Measurements from ENCODE around the gene SAPCD2. TPM values are rescaled to one million over a fixed set of nuclear protein-coding genes. Genes with fewer than 3 reads are reported as not detected.

Gene SAPCD2
- total and polyA plus RNA-seq, 2 of the 8 experiments (the other 6 are each of a cell fraction or from before 2014, with no cell fraction given), result 12.7 to 32.1 TPM

DNA sequence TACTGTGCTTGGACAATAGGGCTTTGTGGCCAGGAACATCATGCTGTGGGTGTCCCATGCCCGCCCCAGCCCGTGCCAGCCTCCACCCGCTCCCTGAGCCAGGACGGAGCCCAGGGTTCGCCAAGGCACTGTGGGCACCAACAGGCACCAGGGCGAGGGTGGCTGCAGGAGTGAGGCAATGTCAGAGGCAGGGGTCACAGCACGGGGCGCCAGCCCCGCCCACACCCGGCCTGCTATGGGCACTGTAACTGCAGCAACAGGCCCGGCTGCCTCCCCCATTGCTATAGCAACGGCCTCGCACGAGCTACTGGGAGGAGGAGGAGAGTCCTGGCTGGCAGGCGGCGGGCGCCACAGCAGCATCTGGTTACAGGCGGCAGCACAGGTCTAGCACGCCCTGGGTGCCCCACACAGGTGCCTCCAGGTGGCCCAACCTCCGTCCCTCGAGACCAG is 44.8 kb downstream of the SAPCD2 start (continued):
- TF ChIP-seq NANOG (IDR thresholded peaks at IDR 0.05; ENCODE audit: insufficient read depth, low read depth, low read length, poor library complexity, severe bottlenecking) (no peak), JUN (IDR thresholded peaks at IDR 0.05; ENCODE audit: low read depth, low read length) (no peak), RXRA (IDR thresholded peaks at IDR 0.05; ENCODE audit: insufficient read depth, low read depth, low read length) (no peak), BCL11A (IDR thresholded peaks at IDR 0.05; ENCODE audit: low read depth in 2 of 2, low read length in 2 of 2) (no peak), CEBPB (IDR thresholded peaks at IDR 0.05; ENCODE audit: low read depth, low read length) (no peak), SP4 (IDR thresholded peaks at IDR 0.05; ENCODE audit: low read length) (no peak)
- TF ChIP-seq, protein P1, sequence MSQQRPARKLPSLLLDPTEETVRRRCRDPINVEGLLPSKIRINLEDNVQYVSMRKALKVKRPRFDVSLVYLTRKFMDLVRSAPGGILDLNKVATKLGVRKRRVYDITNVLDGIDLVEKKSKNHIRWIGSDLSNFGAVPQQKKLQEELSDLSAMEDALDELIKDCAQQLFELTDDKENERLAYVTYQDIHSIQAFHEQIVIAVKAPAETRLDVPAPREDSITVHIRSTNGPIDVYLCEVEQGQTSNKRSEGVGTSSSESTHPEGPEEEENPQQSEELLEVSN (IDR thresholded peaks at IDR 0.05), result no peak
- TF ChIP-seq, protein P2, sequence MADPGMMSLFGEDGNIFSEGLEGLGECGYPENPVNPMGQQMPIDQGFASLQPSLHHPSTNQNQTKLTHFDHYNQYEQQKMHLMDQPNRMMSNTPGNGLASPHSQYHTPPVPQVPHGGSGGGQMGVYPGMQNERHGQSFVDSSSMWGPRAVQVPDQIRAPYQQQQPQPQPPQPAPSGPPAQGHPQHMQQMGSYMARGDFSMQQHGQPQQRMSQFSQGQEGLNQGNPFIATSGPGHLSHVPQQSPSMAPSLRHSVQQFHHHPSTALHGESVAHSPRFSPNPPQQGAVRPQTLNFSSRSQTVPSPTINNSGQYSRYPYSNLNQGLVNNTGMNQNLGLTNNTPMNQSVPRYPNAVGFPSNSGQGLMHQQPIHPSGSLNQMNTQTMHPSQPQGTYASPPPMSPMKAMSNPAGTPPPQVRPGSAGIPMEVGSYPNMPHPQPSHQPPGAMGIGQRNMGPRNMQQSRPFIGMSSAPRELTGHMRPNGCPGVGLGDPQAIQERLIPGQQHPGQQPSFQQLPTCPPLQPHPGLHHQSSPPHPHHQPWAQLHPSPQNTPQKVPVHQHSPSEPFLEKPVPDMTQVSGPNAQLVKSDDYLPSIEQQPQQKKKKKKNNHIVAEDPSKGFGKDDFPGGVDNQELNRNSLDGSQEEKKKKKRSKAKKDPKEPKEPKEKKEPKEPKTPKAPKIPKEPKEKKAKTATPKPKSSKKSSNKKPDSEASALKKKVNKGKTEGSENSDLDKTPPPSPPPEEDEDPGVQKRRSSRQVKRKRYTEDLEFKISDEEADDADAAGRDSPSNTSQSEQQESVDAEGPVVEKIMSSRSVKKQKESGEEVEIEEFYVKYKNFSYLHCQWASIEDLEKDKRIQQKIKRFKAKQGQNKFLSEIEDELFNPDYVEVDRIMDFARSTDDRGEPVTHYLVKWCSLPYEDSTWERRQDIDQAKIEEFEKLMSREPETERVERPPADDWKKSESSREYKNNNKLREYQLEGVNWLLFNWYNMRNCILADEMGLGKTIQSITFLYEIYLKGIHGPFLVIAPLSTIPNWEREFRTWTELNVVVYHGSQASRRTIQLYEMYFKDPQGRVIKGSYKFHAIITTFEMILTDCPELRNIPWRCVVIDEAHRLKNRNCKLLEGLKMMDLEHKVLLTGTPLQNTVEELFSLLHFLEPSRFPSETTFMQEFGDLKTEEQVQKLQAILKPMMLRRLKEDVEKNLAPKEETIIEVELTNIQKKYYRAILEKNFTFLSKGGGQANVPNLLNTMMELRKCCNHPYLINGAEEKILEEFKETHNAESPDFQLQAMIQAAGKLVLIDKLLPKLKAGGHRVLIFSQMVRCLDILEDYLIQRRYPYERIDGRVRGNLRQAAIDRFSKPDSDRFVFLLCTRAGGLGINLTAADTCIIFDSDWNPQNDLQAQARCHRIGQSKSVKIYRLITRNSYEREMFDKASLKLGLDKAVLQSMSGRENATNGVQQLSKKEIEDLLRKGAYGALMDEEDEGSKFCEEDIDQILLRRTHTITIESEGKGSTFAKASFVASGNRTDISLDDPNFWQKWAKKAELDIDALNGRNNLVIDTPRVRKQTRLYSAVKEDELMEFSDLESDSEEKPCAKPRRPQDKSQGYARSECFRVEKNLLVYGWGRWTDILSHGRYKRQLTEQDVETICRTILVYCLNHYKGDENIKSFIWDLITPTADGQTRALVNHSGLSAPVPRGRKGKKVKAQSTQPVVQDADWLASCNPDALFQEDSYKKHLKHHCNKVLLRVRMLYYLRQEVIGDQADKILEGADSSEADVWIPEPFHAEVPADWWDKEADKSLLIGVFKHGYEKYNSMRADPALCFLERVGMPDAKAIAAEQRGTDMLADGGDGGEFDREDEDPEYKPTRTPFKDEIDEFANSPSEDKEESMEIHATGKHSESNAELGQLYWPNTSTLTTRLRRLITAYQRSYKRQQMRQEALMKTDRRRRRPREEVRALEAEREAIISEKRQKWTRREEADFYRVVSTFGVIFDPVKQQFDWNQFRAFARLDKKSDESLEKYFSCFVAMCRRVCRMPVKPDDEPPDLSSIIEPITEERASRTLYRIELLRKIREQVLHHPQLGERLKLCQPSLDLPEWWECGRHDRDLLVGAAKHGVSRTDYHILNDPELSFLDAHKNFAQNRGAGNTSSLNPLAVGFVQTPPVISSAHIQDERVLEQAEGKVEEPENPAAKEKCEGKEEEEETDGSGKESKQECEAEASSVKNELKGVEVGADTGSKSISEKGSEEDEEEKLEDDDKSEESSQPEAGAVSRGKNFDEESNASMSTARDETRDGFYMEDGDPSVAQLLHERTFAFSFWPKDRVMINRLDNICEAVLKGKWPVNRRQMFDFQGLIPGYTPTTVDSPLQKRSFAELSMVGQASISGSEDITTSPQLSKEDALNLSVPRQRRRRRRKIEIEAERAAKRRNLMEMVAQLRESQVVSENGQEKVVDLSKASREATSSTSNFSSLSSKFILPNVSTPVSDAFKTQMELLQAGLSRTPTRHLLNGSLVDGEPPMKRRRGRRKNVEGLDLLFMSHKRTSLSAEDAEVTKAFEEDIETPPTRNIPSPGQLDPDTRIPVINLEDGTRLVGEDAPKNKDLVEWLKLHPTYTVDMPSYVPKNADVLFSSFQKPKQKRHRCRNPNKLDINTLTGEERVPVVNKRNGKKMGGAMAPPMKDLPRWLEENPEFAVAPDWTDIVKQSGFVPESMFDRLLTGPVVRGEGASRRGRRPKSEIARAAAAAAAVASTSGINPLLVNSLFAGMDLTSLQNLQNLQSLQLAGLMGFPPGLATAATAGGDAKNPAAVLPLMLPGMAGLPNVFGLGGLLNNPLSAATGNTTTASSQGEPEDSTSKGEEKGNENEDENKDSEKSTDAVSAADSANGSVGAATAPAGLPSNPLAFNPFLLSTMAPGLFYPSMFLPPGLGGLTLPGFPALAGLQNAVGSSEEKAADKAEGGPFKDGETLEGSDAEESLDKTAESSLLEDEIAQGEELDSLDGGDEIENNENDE (IDR thresholded peaks at IDR 0.05; ENCODE audit: insufficient replicate concordance, low read length), result no peak
